Bronchial epithelial cell (primary cell): ENCODE data around the gene CACNB1. TPM values are rescaled to one million over a fixed set of nuclear protein-coding genes. Genes with fewer than 3 reads are reported as not detected.

Experiments
- DNase-seq: peaks from one replicate; pipeline ENCODE4 v3.0.0-alpha.2; 2010; ENCODE audit warnings: low read depth
- FAIRE-seq: peaks from 2 replicates; lab custom pipeline; 2011; peaks lifted over from hg19 to GRCh38; lab: Jason Lieb, UNC
- H3K27me3 ChIP-seq: 2 replicates; pipeline ENCODE4 v1.5.1; 2011; ENCODE audit warnings: low read length; ENCODE audit not compliant: control insufficient read depth, insufficient read depth
- H3K36me3 ChIP-seq: 2 replicates; pipeline ENCODE4 v1.5.1; 2011; ENCODE audit warnings: low read length; ENCODE audit not compliant: control insufficient read depth, insufficient read depth
- H3K4me3 ChIP-seq: 2 replicates; pipeline ENCODE4 v1.5.1; 2011; ENCODE audit warnings: mild to moderate bottlenecking, low read depth, low read length, control low read depth
- total RNA-seq: library from RNA; depleted of rRNA; stranded (reverse); fragments of >200 nt; gene quantifications from 2 replicates; pipeline ENCODE4 v1.2.1, GENCODE V29; 2014
- TF ChIP-seq, protein P1 (sequence below): IDR thresholded peaks from 2 replicates; pipeline ENCODE4 v1.5.1; 2011; ENCODE audit warnings: mild to moderate bottlenecking, moderate library complexity, low read length, control low read depth, inconsistent platforms; ENCODE audit not compliant: insufficient read depth, severe bottlenecking

The CACNB1 gene
- total RNA-seq, 1 donor from 2014 or later = 4.7 TPM

DNA sequence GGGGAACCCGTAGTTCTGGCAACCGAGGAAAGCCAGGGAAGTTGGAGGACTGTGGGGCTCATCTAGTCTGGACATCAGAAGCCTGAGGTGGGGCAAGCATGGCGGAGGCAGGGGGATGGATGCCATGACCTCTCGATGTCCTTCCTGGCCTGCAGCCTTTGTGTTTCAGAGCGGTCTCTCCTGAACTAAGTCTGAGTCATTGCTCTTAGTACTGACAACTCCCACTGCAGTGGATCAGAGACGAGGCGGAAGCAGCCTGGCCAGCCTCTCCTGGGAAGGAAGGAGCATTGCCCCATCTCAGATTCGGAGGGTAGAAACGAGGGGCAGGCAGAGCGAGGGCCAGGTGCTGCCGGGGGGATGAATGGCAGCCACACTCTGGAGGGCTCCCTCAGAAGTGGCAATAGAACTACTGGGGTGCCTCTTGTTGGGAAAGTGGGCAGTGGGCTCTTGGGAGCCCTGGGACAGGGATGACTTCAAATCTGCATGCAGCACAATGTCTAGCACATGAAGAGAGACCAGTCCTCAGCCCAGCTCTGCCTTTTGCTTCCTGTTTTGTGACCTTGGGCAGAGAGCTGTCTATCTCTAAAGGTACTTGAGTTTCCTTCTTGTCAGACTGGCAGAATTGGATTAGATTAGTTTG lies 31.9 kb upstream of the CACNB1 start:
- no peaks in the 10 kb centered on the region for H3K36me3 ChIP-seq
- TF ChIP-seq, protein P1, sequence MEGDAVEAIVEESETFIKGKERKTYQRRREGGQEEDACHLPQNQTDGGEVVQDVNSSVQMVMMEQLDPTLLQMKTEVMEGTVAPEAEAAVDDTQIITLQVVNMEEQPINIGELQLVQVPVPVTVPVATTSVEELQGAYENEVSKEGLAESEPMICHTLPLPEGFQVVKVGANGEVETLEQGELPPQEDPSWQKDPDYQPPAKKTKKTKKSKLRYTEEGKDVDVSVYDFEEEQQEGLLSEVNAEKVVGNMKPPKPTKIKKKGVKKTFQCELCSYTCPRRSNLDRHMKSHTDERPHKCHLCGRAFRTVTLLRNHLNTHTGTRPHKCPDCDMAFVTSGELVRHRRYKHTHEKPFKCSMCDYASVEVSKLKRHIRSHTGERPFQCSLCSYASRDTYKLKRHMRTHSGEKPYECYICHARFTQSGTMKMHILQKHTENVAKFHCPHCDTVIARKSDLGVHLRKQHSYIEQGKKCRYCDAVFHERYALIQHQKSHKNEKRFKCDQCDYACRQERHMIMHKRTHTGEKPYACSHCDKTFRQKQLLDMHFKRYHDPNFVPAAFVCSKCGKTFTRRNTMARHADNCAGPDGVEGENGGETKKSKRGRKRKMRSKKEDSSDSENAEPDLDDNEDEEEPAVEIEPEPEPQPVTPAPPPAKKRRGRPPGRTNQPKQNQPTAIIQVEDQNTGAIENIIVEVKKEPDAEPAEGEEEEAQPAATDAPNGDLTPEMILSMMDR = no peak
- DNase-seq (peak; percentile 46), FAIRE-seq (no peak)
- peaks cover 26% of the 10 kb centered on the region for H3K27me3 ChIP-seq
- no peak overlapping the region for H3K4me3 ChIP-seq

DNA sequence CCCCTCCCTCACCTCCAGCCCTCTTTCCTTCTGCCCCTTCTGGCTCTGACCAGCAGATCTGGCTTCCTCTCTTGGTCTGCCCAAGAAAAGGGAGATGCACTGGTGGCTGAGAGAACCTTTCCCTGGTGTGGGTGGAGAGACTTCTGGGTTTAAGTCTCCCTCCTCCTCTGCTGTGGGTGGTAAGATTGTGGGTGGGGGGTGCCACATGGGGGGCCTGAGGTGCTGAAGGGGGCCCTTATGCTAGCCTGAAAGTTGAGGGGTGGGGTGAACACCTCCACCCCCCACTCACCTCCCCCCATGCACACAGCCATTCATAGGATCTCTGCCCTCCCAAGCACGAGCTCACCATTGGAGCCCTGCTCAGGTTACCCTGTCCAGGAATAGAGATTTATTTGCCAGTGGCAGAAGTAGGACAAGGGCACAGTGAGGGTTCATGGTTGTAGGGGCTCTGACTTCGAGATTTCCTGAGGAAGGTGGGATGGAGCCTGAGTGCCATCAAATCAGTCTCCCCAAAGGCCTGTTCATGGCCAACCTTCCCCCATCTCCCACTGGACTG lies 30.0 kb upstream of the CACNB1 start:
- Histone ChIP-seq H3K4me3 (no peak overlapping the region), H3K27me3 (peaks cover 37% of the 10 kb centered on the region), H3K36me3 (no peaks in the 10 kb centered on the region)
- DNase-seq (no peak), FAIRE-seq (no peak)
- TF ChIP-seq, protein P1 = no peak

DNA sequence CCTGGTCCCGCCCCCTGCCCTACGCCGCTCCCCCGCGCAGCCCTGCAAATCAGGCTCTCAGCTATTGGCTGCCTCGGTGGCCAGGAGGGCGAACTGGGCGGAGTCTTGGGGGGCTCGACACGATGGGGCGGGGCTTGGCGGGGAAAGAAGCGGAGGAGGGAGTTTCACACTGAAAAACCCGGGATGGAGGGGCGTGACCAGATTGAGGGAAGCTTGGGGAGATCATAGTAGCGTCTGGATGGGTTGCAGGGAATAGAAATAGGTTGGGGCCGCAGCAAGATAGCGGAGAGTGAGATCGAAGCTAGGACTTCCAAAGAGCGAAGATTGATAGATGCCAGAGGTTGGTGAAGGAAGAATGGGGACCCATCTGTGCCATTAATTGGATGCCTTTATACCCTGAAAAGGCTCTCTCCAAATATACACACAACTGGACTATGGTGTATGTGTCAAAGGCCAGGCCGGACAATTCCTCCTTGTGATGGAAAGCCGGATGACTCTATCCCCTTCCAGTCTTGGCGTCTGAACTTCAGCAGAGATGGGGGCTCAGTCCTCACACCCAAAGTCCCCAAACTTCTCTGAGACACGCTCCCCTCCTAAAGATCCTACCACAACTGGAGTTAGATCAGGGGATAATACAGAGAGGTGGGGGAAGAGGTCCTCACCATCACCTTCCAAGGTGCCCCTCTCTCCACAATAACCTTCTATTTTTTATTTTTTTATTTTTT lies 28.7 kb upstream of the CACNB1 start:
- Histone ChIP-seq H3K4me3 (no peak overlapping the region), H3K27me3 (peaks cover 34% of the 10 kb centered on the region), H3K36me3 (no peaks in the 10 kb centered on the region)
- no peak for FAIRE-seq
- TF ChIP-seq, protein P1 = no peak
- no peak for DNase-seq

DNA sequence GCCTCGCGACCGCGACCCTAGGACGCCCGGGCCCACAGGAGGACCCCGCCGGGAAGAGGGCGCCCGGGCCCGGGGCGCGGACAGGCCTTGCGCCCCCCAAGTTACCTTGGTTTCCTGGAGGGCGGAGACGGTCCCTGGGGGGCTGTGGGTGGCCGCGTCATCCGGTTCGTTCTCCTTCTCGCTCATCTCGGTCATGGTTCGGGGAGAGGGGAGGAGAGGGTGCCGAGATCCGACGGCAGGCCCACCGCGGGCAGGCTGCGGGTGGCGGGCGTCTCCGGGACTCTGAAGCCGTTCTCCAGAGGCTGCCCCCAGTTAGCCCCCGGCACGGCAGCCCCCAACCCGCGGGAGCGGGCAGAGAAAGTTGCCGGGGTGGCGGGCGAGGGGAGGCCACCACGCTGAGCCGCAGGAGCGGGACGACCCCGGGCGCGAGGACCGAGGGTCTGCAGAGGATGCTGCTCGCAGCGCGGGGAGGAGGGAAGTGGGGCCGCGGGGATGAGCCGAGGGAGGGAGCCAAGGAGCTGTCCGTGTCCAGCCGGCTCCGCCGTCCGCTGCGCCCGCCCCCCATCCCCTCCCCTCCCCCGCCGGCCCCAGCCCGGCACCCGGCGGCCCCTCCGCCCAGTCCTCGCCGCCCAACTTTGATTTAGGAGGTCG lies 28.0 kb upstream of the CACNB1 start, which contains the start of gene STAC2:
Gene STAC2 (minus strand): TSS at position 638 of the 651 bp plus-strand sequence. CDS start 443 bp downstream, at position 195.
- TF ChIP-seq, protein P1 = no peak
- Histone ChIP-seq H3K36me3 (no peaks in the 10 kb centered on the region), H3K4me3 (no peak within 1 kb of the TSS), H3K27me3 (peaks cover 33% of the 10 kb centered on the region)
- FAIRE-seq (no peak), DNase-seq (no peak)

DNA sequence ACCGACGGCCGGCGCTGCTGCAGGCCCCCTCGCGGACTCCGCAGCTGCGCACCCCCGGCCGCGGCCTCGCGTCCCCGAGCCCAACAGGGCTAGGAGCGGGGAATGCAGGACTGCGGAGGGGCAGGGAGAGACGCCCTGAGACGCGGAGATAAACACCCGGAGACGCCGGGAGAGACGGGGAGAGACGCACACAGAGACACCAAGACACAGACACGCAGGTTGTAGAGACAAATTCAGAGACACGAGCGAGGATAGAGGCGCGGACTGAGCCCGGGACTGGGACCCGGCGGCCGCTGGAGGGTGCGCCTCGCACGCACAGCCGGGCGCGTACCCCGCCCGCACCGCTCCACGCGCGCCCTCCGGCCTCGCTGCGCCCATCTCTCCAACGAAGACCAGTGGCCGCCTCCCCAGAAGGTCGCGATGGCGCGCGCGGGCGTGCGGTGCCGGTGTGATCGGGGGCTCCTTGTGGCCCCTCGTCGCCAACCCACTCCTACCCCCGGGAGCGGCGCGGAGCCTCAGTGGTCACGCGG lies 27.4 kb upstream of the CACNB1 start:
- TF ChIP-seq, protein P1 = no peak
- FAIRE-seq = no peak
- Histone ChIP-seq H3K27me3 (peaks cover 33% of the 10 kb centered on the region), H3K4me3 (no peak overlapping the region), H3K36me3 (no peaks in the 10 kb centered on the region)
- no peak for DNase-seq
